HG03103 (cell line): ENCODE measurements around the gene KCND2.

ENCODE experiments used
- ATAC-seq: cut with Tn5 transposase; IDR thresholded peaks from one replicate; pipeline ENCODE4 v1.9.1; 2021; ENCODE audit warnings: low read depth; ENCODE audit not compliant: unreplicated experiment

The KCND2 gene

GRCh38 chr7:120473352-120473751 is 200.4 kb downstream of the KCND2 start:
- no peak for ATAC-seq

GRCh38 chr7:120475994-120476393 is 203.0 kb downstream of the KCND2 start:
- ATAC-seq = peak; percentile 69

- ATAC-seq = no peak
Observed at GRCh38 chr7:120480472-120480871, 207.5 kb downstream of the KCND2 start.

GRCh38 chr7:120480930-120481329 is 208.0 kb downstream of the KCND2 start:
- no peak for ATAC-seq

- no peak for ATAC-seq
Observed at GRCh38 chr7:120486164-120486563, 213.2 kb downstream of the KCND2 start.

GRCh38 chr7:120502132-120502531 is 229.2 kb downstream of the KCND2 start:
- no peak for ATAC-seq

GRCh38 chr7:120502825-120503224 is 229.8 kb downstream of the KCND2 start:
- no peak for ATAC-seq

GRCh38 chr7:120504386-120504785 is 231.4 kb downstream of the KCND2 start:
- ATAC-seq = no peak

GRCh38 chr7:120505770-120506169 is 232.8 kb downstream of the KCND2 start:
- ATAC-seq = no peak

GRCh38 chr7:120512701-120513100 is 239.7 kb downstream of the KCND2 start:
- no peak for ATAC-seq

GRCh38 chr7:120519224-120519623 is 246.2 kb downstream of the KCND2 start:
- no peak for ATAC-seq

- ATAC-seq = no peak
Observed at GRCh38 chr7:120521761-120522737, 249.1 kb downstream of the KCND2 start.

GRCh38 chr7:120523985-120524384 is 251.0 kb downstream of the KCND2 start:
- ATAC-seq = no peak

GRCh38 chr7:120526902-120527509 is 254.0 kb downstream of the KCND2 start:
- ATAC-seq = no peak

GRCh38 chr7:120529736-120530135 is 256.8 kb downstream of the KCND2 start:
- no peak for ATAC-seq

GRCh38 chr7:120538335-120538734 is 265.4 kb downstream of the KCND2 start:
- no peak for ATAC-seq

GRCh38 chr7:120539321-120539720 is 266.3 kb downstream of the KCND2 start:
- no peak for ATAC-seq

GRCh38 chr7:120547605-120548004 is 274.6 kb downstream of the KCND2 start:
- ATAC-seq = no peak

- no peak for ATAC-seq
Observed at GRCh38 chr7:120550494-120551048, 277.6 kb downstream of the KCND2 start.

GRCh38 chr7:120553491-120553890 is 280.5 kb downstream of the KCND2 start:
- no peak for ATAC-seq

- ATAC-seq = peak; percentile 53
Observed at GRCh38 chr7:120554960-120555571, 282.1 kb downstream of the KCND2 start.
